H1 (cell line): ENCODE measurements around the gene C2orf80. TPM values are rescaled to one million over a fixed set of nuclear protein-coding genes. Genes with fewer than 3 reads are reported as not detected.

ENCODE experiments used
- CTCF ChIA-PET: fragments of 300-600 bp; sonication (Branson Sonifier 250); formaldehyde crosslinking; loops from one replicate; lab custom pipeline; 2021; ENCODE audit not compliant: partially characterized antibody; lab: Charles Lee
- POLR2A ChIA-PET: fragments of 300-600 bp; sonication (Branson Sonifier 250); formaldehyde crosslinking; loops from one replicate; lab custom pipeline; 2021; ENCODE audit warnings: inconsistent platforms; ENCODE audit not compliant: partially characterized antibody; lab: Charles Lee
- DNase-seq, 2 experiments: peaks; one replicate each; pipeline versions ENCODE4 v3.0.0 to v3.0.0-alpha.2; 2010 to 2022; ENCODE audit warnings: low spot score in 2 of 2, low read depth in 1 of 2, mixed read lengths in 1 of 2
- FAIRE-seq: peaks from 2 replicates; lab custom pipeline; 2011; peaks lifted over from hg19 to GRCh38; lab: Jason Lieb, UNC
- H2AFZ ChIP-seq: 2 replicates; pipeline ENCODE4 v1.8.1; 2012; ENCODE audit warnings: low read length, inconsistent platforms
- H2AK5ac ChIP-seq: 2 replicates; pipeline ENCODE4 v1.6.1; 2013; ENCODE audit warnings: low read depth, low read length
- H2BK120ac ChIP-seq: replicated peaks from 2 replicates; pipeline ENCODE3; 2013; ENCODE audit warnings: low read depth, low read length, inconsistent platforms
- H2BK12ac ChIP-seq: 2 replicates; pipeline ENCODE4 v1.6.1; 2013; ENCODE audit warnings: low read depth, low read length
- H2BK15ac ChIP-seq: 2 replicates; pipeline ENCODE4 v1.6.1; 2013; ENCODE audit warnings: low read length
- H2BK20ac ChIP-seq: 2 replicates; pipeline ENCODE4 v1.6.1; 2013; ENCODE audit warnings: low read length
- H2BK5ac ChIP-seq: 2 replicates; pipeline ENCODE4 v1.6.1; 2013; ENCODE audit warnings: low read depth, low read length
- H3K14ac ChIP-seq: 2 replicates; pipeline ENCODE4 v1.6.1; 2013; ENCODE audit warnings: inconsistent platforms; ENCODE audit not compliant: insufficient read length
- H3K18ac ChIP-seq: 2 replicates; pipeline ENCODE4 v1.6.1; 2013; ENCODE audit warnings: low read length; ENCODE audit errors: extremely low read depth
- H3K23ac ChIP-seq: 2 replicates; pipeline ENCODE4 v1.6.1; 2013; ENCODE audit warnings: inconsistent platforms; ENCODE audit not compliant: insufficient read length
- H3K23me2 ChIP-seq: 2 replicates; pipeline ENCODE4 v1.6.1; 2013; ENCODE audit warnings: low read depth, low read length
- H3K27ac ChIP-seq: 2 replicates; pipeline ENCODE4 v1.6.1; 2011; ENCODE audit warnings: low read depth, low read length, inconsistent platforms
- H3K27me3 ChIP-seq, 4 experiments: replicated peaks in 1 of 4; 1 replicate in 1 of 4; 2 replicates in 3 of 4; pipeline versions ENCODE4 v1.6.1 to v1.8.1; 2011 to 2013; ENCODE audit warnings: low read length in 3 of 4, mild to moderate bottlenecking in 3 of 4, inconsistent platforms in 2 of 4, mixed read lengths in 2 of 4, moderate library complexity in 1 of 4; ENCODE audit not compliant: control insufficient read depth in 3 of 4, insufficient read depth in 3 of 4; ENCODE audit errors: extremely low read depth in 1 of 4
- H3K36me3 ChIP-seq, 4 experiments: 2 replicates each; pipeline versions ENCODE4 v1.6.1 to v1.8.1; 2011 to 2013; ENCODE audit warnings: mild to moderate bottlenecking in 4 of 4, low read length in 3 of 4, moderate library complexity in 2 of 4, control low read depth in 1 of 4, inconsistent platforms in 1 of 4; ENCODE audit not compliant: insufficient read depth in 4 of 4, control insufficient read depth in 2 of 4
- H3K4ac ChIP-seq: replicated peaks from 2 replicates; pipeline ENCODE3; 2013; ENCODE audit warnings: low read length, low read depth, mixed read lengths, inconsistent platforms; ENCODE audit not compliant: insufficient read length
- H3K4me1 ChIP-seq, 4 experiments: replicated peaks in 1 of 4; 1 replicate in 1 of 4; 2 replicates in 3 of 4; pipeline versions ENCODE4 v1.6.1 to v1.8.1; 2011 to 2013; ENCODE audit warnings: low read length in 3 of 4, inconsistent platforms in 2 of 4, mixed read lengths in 1 of 4; ENCODE audit not compliant: insufficient read depth in 4 of 4, control insufficient read depth in 3 of 4
- H3K4me2 ChIP-seq, 2 experiments: 2 replicates each; pipeline versions ENCODE4 v1.6.1 to v1.8.1; 2011 to 2013; ENCODE audit warnings: low read depth in 2 of 2, low read length in 2 of 2, control low read depth in 1 of 2, inconsistent platforms in 1 of 2, mild to moderate bottlenecking in 1 of 2; ENCODE audit not compliant: insufficient read depth in 1 of 2
- H3K4me3 ChIP-seq, 4 experiments: fragments of 200-600, 300-600 bp in 1 of 4; sonication (generic), shearing (Covaris generic), sonication (Bioruptor Twin) in 1 of 4; 2 replicates each; pipeline versions ENCODE4 v1.5.1 to v1.8.1; 2011 to 2016; ENCODE audit warnings: low read length in 4 of 4, low read depth in 3 of 4, control low read depth in 2 of 4, inconsistent platforms in 2 of 4, mild to moderate bottlenecking in 2 of 4, mixed read lengths in 1 of 4, moderate library complexity in 1 of 4; ENCODE audit not compliant: insufficient read depth in 2 of 4; ENCODE audit errors: extremely low read depth in 1 of 4
- H3K56ac ChIP-seq: replicated peaks from 2 replicates; pipeline ENCODE3; 2013; ENCODE audit warnings: low read depth, mild to moderate bottlenecking, mixed read lengths, low read length, inconsistent platforms; ENCODE audit not compliant: insufficient read length
- H3K79me1 ChIP-seq: 2 replicates; pipeline ENCODE4 v1.6.1; 2013; ENCODE audit warnings: low read depth, low read length, control low read depth
- H3K79me2 ChIP-seq, 2 experiments: 2 replicates each; pipeline versions ENCODE4 v1.6.1 to v1.8.1; 2012 to 2013; ENCODE audit warnings: low read length in 2 of 2, mild to moderate bottlenecking in 2 of 2, inconsistent platforms in 1 of 2; ENCODE audit not compliant: insufficient read depth in 2 of 2, control insufficient read depth in 1 of 2
- H3K9ac ChIP-seq, 4 experiments: replicated peaks in 1 of 4; 1 replicate in 1 of 4; 2 replicates in 3 of 4; pipeline versions ENCODE4 v1.6.1 to v1.8.1; 2011 to 2013; ENCODE audit warnings: low read depth in 3 of 4, low read length in 3 of 4, control low read depth in 2 of 4, mild to moderate bottlenecking in 2 of 4, moderate library complexity in 2 of 4, inconsistent platforms in 1 of 4; ENCODE audit errors: extremely low read depth in 1 of 4
- H3K9me3 ChIP-seq, 2 experiments: 2 replicates each; pipeline versions ENCODE4 v1.6.1 to v1.8.1; 2012 to 2013; ENCODE audit warnings: mild to moderate bottlenecking in 2 of 2, moderate library complexity in 2 of 2, control low read depth in 1 of 2, inconsistent platforms in 1 of 2, low read depth in 1 of 2, low read length in 1 of 2, mixed read lengths in 1 of 2; ENCODE audit not compliant: insufficient read depth in 2 of 2
- H4K20me1 ChIP-seq, 2 experiments: replicated peaks in 1 of 2; 2 replicates each; pipeline versions ENCODE3 to v1.8.1; 2011 to 2013; ENCODE audit warnings: inconsistent platforms in 2 of 2, low read length in 2 of 2, mild to moderate bottlenecking in 1 of 2; ENCODE audit not compliant: insufficient read depth in 2 of 2, control insufficient read depth in 1 of 2
- H4K5ac ChIP-seq: 2 replicates; pipeline ENCODE4 v1.6.1; 2013; ENCODE audit warnings: low read length, low read depth, mixed read lengths, inconsistent platforms; ENCODE audit not compliant: insufficient read length
- H4K8ac ChIP-seq: 2 replicates; pipeline ENCODE4 v1.8.0; 2013; ENCODE audit warnings: mild to moderate bottlenecking, moderate library complexity, low read length, inconsistent platforms; ENCODE audit not compliant: insufficient read depth; ENCODE audit errors: extremely low read depth
- H4K91ac ChIP-seq: replicated peaks from 2 replicates; pipeline ENCODE3; 2013; ENCODE audit warnings: low read length, mixed read lengths, inconsistent platforms; ENCODE audit not compliant: insufficient read length
- BCL11A ChIP-seq, 2 experiments: IDR thresholded peaks; one replicate each; pipeline ENCODE4 v1.6.1; 2011; ENCODE audit warnings: low read depth in 2 of 2, low read length in 2 of 2, mild to moderate bottlenecking in 2 of 2
- CHD2 ChIP-seq: IDR thresholded peaks from 2 replicates; pipeline ENCODE4 v1.6.1; 2012; ENCODE audit warnings: low read length, improper control_type of control experiment
- HDAC2 ChIP-seq, 2 experiments: fragments of 300-600 bp in 1 of 2; sonication (generic) in 1 of 2; IDR thresholded peaks; 2 replicates each; pipeline ENCODE4 v1.6.1; 2011 to 2012; ENCODE audit warnings: low read depth in 2 of 2, low read length in 2 of 2, mild to moderate bottlenecking in 2 of 2, moderate library complexity in 2 of 2, borderline replicate concordance in 1 of 2, inconsistent platforms in 1 of 2
- KDM4A ChIP-seq: IDR thresholded peaks from one replicate; pipeline ENCODE4 v1.7.1; 2012; ENCODE audit warnings: low read depth, mild to moderate bottlenecking, moderate library complexity, low read length, inconsistent platforms; ENCODE audit not compliant: severe bottlenecking
- MAFK ChIP-seq: IDR thresholded peaks from 2 replicates; pipeline ENCODE4 v1.6.1; 2012; ENCODE audit warnings: low read depth, mild to moderate bottlenecking, improper control_type of control experiment, low read length
- RBBP5 ChIP-seq: IDR thresholded peaks from 2 replicates; pipeline ENCODE4 v1.7.1; 2012; ENCODE audit warnings: low read depth, mild to moderate bottlenecking, inconsistent platforms, low read length, moderate library complexity, borderline replicate concordance
- polyA plus RNA-seq, 7 experiments: library from polyadenylated mRNA; depleted of rRNA in 3 of 7; stranded (reverse) in 5 of 7; unstranded in 2 of 7; fragments of >200 nt in 5 of 7; fragments of 200-250 nt in 2 of 7; gene quantifications; 1 replicate in 5 of 7; 2 replicates in 1 of 7; 4 replicates in 1 of 7; pipeline versions ENCODE4 v1.2.1 to v1.2.3, GENCODE V29; 2011 to 2013; ENCODE audit warnings: missing spikeins in 2 of 7, mixed read lengths in 2 of 7
- total RNA-seq: library from RNA; stranded (reverse); fragmentation: NEBNext Ultra II Directional; extraction: Animal tissue kit (Norgen Biotek cat#: 25700); gene quantifications from 2 replicates; pipeline ENCODE4 v1.2.1, GENCODE V29; 2021
- TF ChIP-seq, protein P1 (sequence below): IDR thresholded peaks from 2 replicates; pipeline ENCODE4 v1.6.1; 2012; ENCODE audit warnings: inconsistent platforms

Gene C2orf80
- total and polyA plus RNA-seq, 2 of the 8 experiments (the other 6 are each of a cell fraction or from before 2014, with no cell fraction given) = 0.97 to 1.1 TPM

DNA sequence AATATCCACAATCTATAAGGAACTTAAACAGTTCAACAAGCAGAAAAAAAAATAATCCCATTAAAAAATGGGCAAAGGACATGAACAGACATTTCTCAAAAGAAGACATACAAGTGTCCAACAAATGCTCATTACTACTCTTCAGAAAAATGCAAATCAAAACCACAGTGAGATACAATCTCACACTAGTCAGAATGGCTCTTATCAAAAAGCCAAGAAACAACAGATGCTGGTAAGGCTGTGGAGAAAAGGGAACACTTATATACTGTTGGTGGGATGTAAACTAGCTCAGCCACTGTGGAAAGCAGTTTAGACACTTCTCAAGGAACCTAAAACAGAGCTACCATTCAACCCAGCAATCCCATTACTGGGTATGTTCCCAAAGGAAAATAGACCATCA is 36.7 kb downstream of the C2orf80 start:
- H3K23me2 ChIP-seq = no peaks in the 10 kb centered on the region
- H3K27me3 ChIP-seq = no peaks in the 10 kb centered on the region
- no peak overlapping the region for H3K14ac ChIP-seq
- H3K79me2 ChIP-seq = no peaks in the 10 kb centered on the region
- H3K4me1 ChIP-seq = no peaks in the 10 kb centered on the region
- H4K91ac ChIP-seq = no peak overlapping the region
- no peak overlapping the region for H2AFZ ChIP-seq
- no peak overlapping the region for H2BK12ac ChIP-seq
- no peak overlapping the region for H3K56ac ChIP-seq
- DNase-seq (no peak), FAIRE-seq (no peak)
- CTCF ChIA-PET = interaction anchor here (2.9 kb wide), 1 partner anchor 22 kb away, joined by 16 read pairs; no protein-coding TSS in a partner anchor
- no peak overlapping the region for H2BK120ac ChIP-seq
- H3K4ac ChIP-seq = no peak overlapping the region
- no peak overlapping the region for H3K27ac ChIP-seq
- no peaks in the 10 kb centered on the region for H3K79me1 ChIP-seq
- H3K4me3 ChIP-seq = no peak overlapping the region
- no peaks in the 10 kb centered on the region for H3K36me3 ChIP-seq
- H3K9ac ChIP-seq = no peak overlapping the region
- H4K20me1 ChIP-seq = no peaks in the 10 kb centered on the region
- no peak overlapping the region for H3K18ac ChIP-seq
- H2BK5ac ChIP-seq = no peak overlapping the region
- no peak overlapping the region for H2AK5ac ChIP-seq
- POLR2A ChIA-PET = no interaction called here
- H3K9me3 ChIP-seq = 0 out of 4 replicates have a peak, but pooled peaks cover 2 to 5% of the 10 kb centered on the region in 2 experiments
- H3K4me2 ChIP-seq = no peak overlapping the region
- no peak overlapping the region for H4K5ac ChIP-seq
- no peak overlapping the region for H2BK20ac ChIP-seq
- H3K23ac ChIP-seq = no peak overlapping the region
- H4K8ac ChIP-seq = no peak overlapping the region
- no peak overlapping the region for H2BK15ac ChIP-seq
- TF ChIP-seq MAFK (no peak), RBBP5 (no peak), KDM4A (no peak), BCL11A (IDR thresholded peaks at IDR 0.05; ENCODE audit: low read depth in 2 of 2, low read length in 2 of 2) (no peak), CHD2 (no peak), HDAC2 (IDR thresholded peaks at IDR 0.05; ENCODE audit: borderline replicate concordance in 1 of 2, low read depth in 2 of 2, low read length in 2 of 2) (no peak)
- TF ChIP-seq, protein P1, sequence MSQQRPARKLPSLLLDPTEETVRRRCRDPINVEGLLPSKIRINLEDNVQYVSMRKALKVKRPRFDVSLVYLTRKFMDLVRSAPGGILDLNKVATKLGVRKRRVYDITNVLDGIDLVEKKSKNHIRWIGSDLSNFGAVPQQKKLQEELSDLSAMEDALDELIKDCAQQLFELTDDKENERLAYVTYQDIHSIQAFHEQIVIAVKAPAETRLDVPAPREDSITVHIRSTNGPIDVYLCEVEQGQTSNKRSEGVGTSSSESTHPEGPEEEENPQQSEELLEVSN = no peak
